TTC549 (cell line): Measurements from ENCODE around the gene CNIH1.

Source experiments
- FAIRE-seq: peaks from 2 replicates; lab custom pipeline; 2012; peaks lifted over from hg19 to GRCh38; lab: Jason Lieb, UNC

Gene CNIH1

DNA sequence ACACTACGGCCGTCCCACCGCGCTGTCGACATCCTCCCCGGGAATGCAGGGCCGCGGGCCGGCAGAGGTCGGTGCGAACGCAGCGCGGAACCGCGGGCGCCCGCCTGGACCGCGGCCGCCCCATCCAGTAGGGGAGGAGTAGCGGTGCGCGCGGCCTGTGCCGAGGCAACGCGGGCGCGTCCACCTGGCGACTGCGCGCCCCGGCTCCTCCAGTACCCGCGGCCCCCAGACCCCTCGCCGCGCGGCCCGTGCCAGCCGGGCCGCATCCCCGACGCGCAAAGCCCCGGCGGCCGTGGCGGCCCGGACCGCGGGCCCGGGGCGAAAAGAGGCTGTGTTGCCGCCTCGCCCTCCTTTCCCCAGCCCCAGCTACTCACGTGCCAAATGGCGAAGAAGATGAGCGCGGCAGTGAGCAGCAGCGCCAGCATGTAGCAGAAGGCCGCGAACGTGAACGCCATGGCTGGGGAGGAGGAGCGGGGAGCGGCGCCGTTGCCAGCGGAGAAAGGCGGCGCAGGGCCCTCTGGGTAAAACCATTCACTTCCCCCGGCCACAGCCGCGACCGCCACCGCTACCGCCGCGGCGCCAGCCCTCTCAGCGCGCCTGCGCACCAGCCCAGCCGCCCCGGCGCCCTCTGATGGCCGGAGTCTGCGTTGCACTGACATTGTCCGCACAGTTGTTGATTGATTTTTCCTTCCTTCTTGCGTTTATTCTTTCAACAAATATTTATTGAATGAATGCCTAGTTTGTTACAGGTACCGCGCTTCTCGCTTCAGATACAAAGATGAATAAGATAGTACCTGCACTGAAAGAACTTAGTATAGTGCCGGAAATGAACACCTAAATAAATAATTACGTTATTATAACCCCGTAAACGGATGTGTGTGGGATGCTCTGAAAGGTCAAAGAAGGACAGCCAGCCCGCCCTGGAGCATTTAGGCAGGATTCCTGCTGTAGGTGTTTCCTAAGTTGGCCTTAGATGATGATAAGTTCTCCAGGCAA, at the start of gene CNIH1:
TSS of gene CNIH1 (minus strand) at position 502 of the 996 bp plus-strand sequence. CDS start at position 455, 47 bp downstream.
- FAIRE-seq = no peak

DNA sequence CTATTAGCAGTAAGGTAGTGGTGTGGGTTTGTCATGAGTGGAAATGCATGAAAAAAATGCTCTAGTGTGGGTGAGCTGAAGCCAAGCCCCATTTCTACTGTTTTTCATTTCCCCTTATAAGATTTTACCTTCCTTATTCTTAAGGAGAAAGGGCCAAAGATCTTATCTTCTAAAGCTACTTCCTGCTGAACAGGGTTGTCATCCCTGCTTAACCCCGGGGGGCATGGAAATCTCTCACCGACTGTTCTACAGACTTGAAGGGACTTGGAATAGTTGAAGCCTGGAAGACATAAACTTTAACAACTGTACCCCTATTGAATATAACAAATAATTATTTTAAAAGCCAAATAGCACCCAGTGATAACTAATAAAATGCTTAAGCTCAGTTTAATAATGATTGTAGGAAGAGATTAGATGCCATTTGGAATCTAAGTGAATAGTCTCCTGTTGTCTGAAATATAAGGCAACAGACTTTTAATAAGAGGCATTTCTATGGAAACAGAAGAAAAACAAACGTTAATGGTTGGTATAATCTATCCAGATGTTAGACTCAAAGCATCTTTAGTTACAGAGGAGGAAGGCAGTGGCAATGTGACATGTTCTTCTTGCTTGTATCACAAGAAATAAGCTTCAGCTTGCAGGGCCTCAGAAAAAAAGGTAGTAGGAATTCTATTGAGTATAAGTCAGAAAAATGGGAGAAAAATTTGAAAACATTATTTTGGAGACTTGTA, 49.4 kb upstream of the CNIH1 start:
- FAIRE-seq = no peak

DNA sequence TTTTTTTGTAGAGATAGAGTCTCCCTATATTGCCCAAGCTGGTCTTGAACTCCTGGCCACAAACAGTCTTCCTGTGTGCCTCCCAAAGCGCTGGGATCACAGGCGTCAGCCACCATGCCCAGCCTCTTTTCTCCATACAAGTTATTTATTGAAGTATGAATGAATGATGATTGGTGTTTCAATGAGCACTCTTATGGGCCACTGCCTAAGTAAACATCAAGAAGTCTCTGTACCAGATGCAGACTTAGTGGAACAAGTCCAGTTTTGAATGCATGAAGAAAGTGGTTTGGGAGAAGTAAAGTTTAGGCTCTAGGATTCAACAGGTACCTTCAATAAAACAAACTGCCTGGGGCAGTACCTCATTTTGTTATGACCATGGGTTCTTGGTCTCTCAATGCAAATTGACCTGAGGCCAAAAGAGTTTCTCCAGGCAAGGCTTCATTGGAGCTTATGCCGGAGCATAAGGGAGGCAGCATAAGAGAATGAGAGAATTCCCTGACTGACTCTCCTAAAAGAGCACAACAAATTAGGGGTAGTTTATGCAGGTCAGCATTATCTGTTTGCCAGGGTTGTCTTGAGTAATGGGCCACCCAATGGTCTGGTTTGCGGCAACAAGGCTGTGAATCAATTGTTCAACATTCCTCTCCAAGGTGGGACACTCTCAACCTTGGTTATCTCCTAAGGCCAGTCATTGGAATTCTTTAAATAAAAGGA, 48.7 kb upstream of the CNIH1 start:
- no peak for FAIRE-seq

DNA sequence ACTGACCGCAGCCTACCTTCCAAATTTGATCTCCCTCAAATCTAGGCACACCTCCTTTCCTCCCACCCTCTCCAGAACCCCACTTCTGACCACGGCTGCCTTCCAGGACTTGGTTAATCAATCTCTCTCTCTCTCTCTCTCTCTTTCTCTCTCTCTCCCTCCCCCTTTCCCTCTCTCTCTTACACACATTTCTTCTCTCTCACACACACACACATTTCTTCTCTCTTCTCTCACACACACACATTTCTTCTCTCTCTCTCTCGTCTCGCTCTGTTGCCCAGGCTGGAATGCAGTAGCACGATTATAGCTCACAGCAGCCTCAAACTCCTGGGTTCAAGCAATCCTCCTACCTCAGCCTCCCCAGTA, 48.1 kb upstream of the CNIH1 start:
- FAIRE-seq = no peak

DNA sequence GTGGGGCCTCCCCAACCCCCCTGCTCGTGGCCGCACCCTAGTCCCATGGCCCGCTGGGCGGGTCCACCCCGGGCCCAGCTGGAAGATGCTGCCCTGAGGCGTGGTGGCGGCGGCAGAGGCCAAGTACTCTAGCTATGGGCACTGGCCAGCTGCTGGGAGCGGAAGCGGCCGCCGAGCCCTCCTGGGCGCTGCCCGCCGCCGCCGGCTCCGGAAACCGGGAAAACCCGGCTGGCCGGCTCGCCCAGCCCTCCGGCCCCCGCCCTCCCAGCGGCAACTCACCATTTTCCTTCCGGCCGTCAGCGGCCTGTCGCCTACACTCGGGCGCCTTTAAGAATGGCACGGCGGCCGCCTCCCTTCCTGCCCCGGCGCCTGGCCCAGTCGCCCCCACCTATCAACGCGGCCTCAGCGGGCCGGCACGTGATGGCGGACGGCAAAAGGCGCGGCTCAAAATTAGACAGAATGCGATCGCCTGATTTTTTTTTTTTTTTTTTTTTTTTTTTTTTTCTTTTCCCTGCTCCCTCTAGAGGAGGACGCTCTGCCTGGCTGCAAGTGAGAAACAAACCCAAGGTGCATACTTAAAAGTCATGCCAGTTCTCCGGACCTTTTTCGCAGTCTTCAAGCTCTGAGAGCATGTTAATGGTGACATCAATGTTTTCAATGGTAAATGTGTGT, 47.6 kb upstream of the CNIH1 start, which contains the start of gene GMFB:
TSS of gene GMFB (minus strand) at position 335 of the 672 bp plus-strand sequence. CDS start at position 282, 53 bp downstream.
- FAIRE-seq = peak; percentile 42

DNA sequence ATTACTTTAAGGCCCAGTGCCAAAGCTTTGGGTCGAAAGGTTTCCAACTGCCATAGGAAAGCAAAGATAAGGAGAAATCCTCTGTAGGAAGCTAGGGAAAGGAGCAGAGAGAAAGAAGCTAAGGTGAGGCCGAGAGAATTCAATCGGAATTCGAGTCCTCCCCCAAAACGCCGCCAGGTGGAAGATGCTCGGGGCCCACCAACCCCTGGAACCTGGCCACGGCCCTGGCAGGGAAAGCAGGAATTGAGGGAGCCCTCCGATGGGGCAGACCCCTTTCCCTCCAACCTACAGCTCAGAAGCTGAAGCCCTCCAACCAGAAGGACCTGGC, 47.1 kb upstream of the CNIH1 start:
- FAIRE-seq = no peak

DNA sequence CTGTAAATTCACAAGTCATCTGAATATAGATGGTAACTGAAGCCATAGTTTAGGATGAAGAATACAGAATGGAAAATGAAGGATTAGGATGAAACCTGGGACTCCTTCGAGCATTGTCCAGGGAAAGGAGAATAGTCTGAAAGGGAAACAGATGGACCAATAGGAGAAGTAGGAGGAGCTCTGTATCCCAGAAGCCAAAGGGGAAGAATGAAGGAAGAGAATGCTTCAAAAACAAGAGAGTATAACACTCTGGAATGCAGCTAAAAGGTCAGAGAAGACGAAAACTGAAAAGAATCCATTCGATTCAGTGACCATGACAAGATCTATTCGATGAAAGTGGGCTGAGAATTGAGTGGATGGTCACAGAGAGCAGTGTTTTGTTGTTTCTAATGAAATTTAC, 46.6 kb upstream of the CNIH1 start:
- no peak for FAIRE-seq

DNA sequence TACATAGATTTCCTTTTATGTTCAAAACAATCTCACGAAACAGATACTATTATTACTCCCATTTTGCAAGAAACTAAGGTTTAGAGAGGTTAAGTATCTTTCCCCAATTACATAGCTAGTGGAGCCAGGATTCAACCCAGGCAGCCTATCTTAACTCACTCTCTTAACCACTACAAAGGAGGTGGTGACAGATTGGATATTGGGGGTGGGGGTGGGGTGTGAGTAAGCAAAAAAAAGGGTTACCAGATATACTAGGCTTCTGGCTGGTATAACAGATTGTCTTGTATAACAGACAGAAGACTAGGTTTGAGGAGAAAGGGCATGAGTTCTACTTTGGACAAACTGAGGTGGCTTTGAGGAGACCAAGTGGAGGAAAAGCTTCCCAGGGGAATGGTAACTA, 45.5 kb upstream of the CNIH1 start:
- FAIRE-seq = no peak

DNA sequence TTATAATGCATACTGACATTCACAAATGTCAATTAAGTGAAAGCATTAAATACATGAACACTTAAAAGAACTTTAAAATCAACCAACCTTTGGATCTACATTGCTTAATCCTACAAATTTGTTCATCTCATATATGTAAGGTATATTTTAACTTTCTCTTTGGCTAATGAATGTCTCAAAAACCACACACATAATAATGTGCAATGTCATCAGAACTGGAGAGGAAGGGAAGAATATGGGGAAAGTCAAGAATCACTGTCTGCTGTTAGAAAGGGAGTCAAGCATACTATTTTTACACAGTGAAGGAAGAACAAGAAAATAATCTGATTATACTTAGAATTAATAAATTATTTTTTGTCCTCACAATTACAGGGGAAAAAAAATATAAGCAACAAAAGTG, 42.7 kb upstream of the CNIH1 start:
- FAIRE-seq = no peak

DNA sequence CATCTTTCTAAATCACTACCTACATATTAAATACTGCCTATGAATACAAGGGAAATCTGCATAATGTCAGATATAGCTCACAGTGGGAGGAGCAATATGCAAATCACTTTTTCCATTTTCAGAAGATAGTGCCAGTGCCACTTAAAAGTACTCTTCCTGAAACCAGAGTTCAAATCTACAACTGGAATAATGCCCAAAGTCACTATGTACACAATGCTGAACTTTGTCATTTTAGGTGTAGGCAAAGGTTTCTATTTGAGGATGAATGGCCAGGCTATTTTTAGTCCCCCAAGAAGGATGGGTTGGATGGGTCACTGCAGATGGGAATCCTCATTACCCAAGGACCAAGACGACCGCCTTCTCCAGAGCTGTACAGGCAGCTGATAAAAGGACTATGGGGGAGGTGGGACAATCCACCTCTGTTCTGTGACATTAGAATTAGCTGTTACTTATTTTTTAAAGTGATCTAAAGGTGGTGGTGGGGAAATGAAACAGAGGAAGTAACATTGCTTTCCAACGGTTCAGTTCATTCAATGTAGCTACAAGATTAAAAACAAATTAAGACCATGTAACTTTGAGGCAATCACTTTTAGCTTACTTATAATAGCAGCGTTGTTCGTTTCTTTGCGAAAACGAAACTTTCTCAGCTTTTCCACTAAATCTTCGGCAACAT, 42.0 kb upstream of the CNIH1 start:
- no peak for FAIRE-seq

DNA sequence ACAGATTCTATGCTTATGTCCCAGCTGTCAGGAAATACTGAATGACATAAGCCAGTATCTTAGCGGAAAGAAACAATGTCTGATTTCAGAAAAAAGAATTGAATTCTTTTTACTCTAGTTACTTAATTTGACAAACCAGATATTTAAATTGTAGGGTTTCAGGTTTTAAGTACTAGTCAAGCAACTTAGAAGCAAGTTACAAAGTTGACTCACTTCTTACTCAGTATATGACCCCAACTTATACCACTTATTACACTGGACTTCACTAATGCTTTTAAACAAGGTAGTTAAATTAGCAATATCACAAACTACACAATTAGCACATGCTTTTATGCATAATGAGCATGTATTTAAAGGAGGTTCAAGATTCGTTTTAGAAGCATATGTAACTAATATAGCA, 40.5 kb upstream of the CNIH1 start:
- FAIRE-seq = no peak

DNA sequence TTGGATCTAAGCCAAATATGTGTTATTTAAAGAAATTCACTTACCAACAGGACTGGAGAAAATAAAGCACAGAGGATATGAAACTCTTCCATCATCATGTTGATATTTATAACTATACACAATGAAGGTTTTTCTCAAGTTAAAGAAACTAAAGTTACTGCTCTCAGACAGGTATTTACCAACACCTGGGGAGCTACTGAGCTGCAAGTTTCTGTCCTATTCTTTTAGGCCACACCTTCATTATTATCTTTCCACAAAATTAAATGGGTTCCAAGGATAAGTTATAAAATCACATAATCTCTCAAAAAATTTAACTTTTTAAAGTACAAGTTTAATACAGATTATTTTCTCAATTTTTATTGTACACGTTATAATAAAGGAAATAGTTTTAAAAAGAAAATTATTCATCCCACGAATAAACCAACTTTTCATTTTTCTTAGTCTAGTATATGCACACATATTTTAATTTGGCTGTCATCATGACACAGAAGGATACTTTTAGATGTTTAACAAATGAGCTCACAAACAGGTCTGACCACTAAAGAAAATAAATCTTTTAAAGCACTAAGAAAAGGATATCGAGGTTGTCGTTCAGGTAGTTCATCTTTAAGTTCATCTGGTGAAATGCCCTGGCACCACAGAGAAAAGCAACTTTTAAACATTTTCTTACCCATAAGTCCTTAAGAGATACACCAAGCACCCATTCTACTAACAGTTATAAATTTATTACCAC, 39.8 kb upstream of the CNIH1 start:
- no peak for FAIRE-seq

DNA sequence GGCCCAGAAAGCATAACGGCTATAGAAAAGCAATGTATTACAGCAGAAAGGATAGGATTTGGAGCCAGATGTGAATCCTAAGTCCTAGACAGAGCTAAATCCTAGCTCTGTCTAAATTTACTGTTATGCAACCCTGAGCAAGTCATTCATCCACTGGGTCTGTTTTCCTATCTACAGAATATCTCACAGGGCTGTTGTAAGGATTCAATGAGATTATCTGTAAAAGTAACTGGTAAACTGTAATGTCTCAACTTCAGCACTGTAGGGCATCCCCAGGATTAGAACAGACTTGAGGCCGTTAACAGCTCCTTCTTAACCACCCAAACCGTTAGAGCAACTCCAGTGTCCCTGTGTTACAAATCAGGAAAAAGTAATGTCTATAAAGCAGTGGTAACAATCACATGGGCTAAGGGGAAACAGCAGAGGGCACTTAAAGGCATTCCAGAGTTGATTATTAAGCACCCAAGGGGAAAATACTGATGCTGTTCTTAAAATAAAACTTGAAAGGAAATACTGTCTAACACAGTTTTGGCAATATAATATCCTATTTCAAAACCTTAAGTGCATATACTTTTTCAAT, 37.6 kb upstream of the CNIH1 start:
- no peak for FAIRE-seq

DNA sequence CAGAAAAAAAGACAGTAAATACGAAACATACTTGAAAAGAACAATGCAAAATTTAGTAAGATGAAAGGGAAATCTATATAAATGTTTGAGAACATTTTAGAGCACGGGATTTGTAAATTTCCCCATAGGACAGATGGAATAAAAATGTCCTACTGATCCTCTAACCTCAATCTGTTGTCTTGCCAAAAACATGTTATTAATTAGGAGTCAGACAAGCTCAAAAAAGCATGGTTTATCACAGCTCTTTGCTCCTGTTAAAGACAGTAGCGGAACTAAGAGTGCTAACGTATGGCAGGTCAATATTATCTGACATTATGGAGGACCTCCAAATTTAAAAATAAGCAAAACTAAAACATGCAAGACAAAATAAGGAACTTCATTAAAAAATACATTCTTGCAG, 34.7 kb upstream of the CNIH1 start:
- no peak for FAIRE-seq

DNA sequence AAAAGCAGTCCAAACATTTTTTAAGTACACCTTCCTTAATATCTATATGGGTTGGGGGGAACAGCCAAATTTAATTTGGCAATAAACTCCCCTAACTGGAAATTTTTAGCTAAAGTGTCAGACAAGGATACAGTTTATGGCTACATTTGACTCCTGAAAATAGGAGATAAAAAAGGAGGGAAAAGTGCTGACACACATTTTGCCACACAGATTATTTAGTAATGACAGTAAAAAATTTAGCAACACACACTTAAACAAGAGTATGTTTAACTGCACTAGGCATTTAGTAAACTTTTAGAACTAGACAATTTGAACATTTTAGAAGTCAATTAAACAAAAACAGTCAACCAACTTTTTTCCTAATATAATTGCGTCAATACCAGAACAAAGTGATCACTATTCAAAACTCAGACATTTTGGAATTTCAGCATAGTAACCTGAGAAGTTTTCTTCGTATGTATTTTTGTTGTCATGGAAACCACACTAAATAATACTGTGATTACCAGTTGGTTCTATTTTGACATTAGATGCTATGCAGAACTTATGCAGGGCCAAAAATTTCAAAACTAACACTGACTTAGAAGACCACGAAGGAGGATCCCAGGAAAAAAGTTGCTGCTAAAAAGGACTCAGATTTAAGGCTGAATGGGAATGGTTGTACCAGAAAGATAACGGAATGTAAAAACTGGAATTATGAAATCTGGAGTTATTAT, 34.2 kb upstream of the CNIH1 start:
- no peak for FAIRE-seq

DNA sequence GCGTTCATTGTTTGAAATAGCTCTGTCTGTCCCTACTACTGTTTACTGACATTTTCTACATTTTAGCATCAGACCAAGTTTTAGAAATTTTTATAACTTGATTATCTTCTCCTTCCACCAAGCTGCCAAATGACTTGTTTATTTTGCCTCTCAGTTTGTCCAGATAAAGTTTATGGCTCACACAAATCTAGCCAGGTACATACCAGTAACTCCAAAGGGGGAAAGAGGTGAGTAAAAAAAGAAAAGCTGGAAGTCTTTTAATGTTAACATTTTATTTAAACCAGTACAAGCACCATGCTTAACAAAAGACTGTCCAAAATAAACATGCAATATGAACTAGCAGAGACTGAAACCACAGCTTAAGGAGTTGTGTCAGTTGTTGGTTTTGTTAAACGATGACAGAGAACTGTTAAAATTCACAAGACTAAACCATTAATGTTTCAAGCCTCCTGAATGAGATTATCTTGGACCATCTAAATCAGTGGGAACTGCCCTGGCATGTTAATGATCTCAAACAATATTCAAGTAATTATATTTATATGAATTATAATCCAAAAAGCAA, 33.1 kb upstream of the CNIH1 start:
- FAIRE-seq = peak; percentile 7

DNA sequence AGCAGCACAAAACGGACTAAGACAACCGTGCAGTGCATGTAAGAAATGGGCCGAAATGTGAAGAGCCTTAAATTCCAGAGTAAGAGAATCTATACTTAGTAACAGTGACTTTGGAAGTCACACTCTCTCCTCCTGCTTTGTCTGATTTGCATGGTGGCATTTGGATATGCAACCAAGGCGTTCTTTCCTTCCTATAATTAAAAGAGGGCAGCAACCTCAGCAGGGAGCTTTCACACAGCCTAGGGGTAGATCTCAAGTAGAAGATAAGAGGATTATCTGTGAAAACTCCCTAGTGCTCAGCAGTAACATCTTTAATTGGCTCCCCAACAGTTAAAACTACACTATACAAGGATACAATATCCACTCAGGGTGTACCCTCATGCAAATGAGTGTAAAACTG, 31.1 kb upstream of the CNIH1 start:
- FAIRE-seq = no peak

DNA sequence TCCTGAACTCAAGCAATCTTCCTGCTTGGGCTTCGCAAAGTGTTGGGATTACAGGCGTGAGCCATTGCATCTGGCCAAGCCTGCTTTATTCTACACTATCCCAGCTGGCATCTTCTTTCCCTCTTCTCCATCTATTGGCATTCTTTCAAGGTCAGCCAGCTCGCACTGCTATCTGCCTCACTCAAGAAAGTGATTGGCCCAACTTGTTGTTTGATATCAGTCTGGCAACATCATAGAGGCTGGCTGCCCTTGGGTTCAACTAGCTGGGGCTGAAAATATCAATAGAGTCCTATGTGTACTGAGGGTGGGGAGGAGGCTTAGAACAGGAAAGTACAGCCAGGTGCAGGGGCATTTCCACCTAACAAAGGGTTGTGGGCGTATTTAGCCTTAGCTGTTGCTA, 30.5 kb upstream of the CNIH1 start:
- no peak for FAIRE-seq

DNA sequence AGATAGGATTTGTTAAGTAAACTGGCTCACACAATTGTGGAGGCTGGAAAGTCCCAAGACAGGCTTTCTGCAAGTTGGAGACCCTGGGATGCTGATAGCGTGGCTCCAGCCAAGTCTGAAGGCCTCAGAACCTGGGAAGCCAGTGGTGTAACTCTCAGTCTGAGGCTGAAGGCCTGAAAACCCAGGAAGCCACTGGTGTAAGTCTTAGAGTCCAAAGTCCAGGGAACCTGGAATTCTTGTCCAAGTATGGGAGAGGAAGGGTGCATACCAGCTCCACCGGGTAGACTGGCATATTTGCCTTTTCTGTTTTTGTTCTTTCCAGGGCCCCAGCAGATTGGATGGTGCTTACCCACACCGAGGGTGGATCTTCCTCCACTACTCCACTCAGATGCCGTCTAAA, 29.5 kb upstream of the CNIH1 start:
- no peak for FAIRE-seq

DNA sequence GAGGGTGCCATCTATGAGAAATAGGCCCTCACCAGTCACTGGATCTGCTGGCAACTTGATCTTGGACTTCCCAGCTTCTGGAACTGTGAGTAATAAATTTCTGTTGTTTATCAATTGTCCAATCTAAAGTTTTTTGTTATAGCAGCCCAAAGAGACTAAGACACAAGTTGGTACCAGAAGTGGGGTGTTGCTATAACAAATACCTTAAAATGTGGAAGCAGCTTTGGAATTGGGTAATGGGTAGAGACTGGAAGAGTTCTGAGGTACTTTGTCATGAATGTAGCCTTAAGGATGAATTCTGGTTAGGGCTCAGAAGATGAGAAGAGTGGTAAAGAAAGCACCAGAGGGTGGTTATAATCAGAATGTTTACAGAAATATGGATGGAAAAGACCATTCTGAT, 26.1 kb upstream of the CNIH1 start:
- no peak for FAIRE-seq
